Measurements from ENCODE around the gene FXYD2.
"Not testable (repeated sequence)": the region's sequence is repeated elsewhere in the genome, so short reads cannot be mapped to it uniquely, and the experiment has no call there.

Gene FXYD2
- 0 reads per million in 2 donors for total RNA-seq

- DNase-seq: no peak
These were observed at the start of gene FXYD2 for GRCh38 chr11:117824571-117825537. FXYD2 (minus strand) TSS chr11:117824744; CDS start chr11:117824678, 66 bp downstream.

- no peak for DNase-seq
These were observed 49.2 kb upstream of the FXYD2 start for GRCh38 chr11:117873828-117874125.

GRCh38 chr11:117872975-117873827 lies 48.7 kb upstream of the FXYD2 start:
- DNase-seq: peak in 1 of 5 experiments; percentile 17

- no peak for DNase-seq
These were observed 47.9 kb upstream of the FXYD2 start for GRCh38 chr11:117872420-117872961.

GRCh38 chr11:117871784-117872183 lies 47.2 kb upstream of the FXYD2 start:
- no peak for DNase-seq

- no peak for DNase-seq
These were observed 46.6 kb upstream of the FXYD2 start for GRCh38 chr11:117871160-117871559.

- DNase-seq: no peak
These were observed 45.8 kb upstream of the FXYD2 start for GRCh38 chr11:117870103-117870952.

GRCh38 chr11:117869604-117870003 lies 45.1 kb upstream of the FXYD2 start:
- DNase-seq: no peak

- DNase-seq: no peak
These were observed 44.4 kb upstream of the FXYD2 start for GRCh38 chr11:117868815-117869561.

- no peak for DNase-seq
These were observed 43.5 kb upstream of the FXYD2 start for GRCh38 chr11:117868088-117868487.

GRCh38 chr11:117866526-117866925 lies 42.0 kb upstream of the FXYD2 start:
- DNase-seq: no peak

GRCh38 chr11:117865546-117865945 lies 41.0 kb upstream of the FXYD2 start:
- not testable (repeated sequence) for DNase-seq

- no peak for DNase-seq
These were observed 38.8 kb upstream of the FXYD2 start for GRCh38 chr11:117863383-117863782.

GRCh38 chr11:117862753-117863152 lies 38.2 kb upstream of the FXYD2 start:
- no peak for DNase-seq

GRCh38 chr11:117862019-117862725 lies 37.6 kb upstream of the FXYD2 start:
- no peak for DNase-seq

GRCh38 chr11:117861151-117862018 lies 36.8 kb upstream of the FXYD2 start:
- DNase-seq: no peak

GRCh38 chr11:117860139-117860538 lies 35.6 kb upstream of the FXYD2 start:
- DNase-seq: no peak

GRCh38 chr11:117859488-117860112 lies 35.1 kb upstream of the FXYD2 start:
- no peak for DNase-seq

GRCh38 chr11:117859061-117859460 lies 34.5 kb upstream of the FXYD2 start:
- DNase-seq: no peak
